ENCODE results near the gene SLC45A1.

The SLC45A1 gene

GRCh38 chr1:8338526-8339202 is 20.8 kb downstream of the SLC45A1 start:
- no peak for DNase-seq

GRCh38 chr1:8339203-8339600 is 21.3 kb downstream of the SLC45A1 start:
- DNase-seq, result no peak

- no peak for DNase-seq
These were observed 22.5 kb downstream of the SLC45A1 start for GRCh38 chr1:8340448-8340847.

GRCh38 chr1:8342325-8342724 is 24.4 kb downstream of the SLC45A1 start:
- no peak for DNase-seq

- DNase-seq, result no peak
These were observed 25.1 kb downstream of the SLC45A1 start for GRCh38 chr1:8343044-8343443.

- no peak for DNase-seq
These were observed 25.6 kb downstream of the SLC45A1 start for GRCh38 chr1:8343464-8344001.

GRCh38 chr1:8344893-8345507 is 27.1 kb downstream of the SLC45A1 start:
- DNase-seq, result no peak

GRCh38 chr1:8345621-8346415 is 27.9 kb downstream of the SLC45A1 start:
- DNase-seq, result no peak

- no peak for DNase-seq
These were observed 29.7 kb downstream of the SLC45A1 start for GRCh38 chr1:8347635-8348034.

GRCh38 chr1:8348047-8348776 is 30.3 kb downstream of the SLC45A1 start:
- DNase-seq, result no peak

- DNase-seq, result peak; percentile 55
These were observed 31.0 kb downstream of the SLC45A1 start for GRCh38 chr1:8348777-8349472.

GRCh38 chr1:8349473-8349865 is 31.6 kb downstream of the SLC45A1 start:
- no peak for DNase-seq

- no peak for DNase-seq
These were observed 32.0 kb downstream of the SLC45A1 start for GRCh38 chr1:8349961-8350360.

- no peak for DNase-seq
These were observed 33.2 kb downstream of the SLC45A1 start for GRCh38 chr1:8350914-8351684.

GRCh38 chr1:8351693-8352470 is 34.0 kb downstream of the SLC45A1 start:
- no peak for DNase-seq

GRCh38 chr1:8352471-8352845 is 34.5 kb downstream of the SLC45A1 start:
- DNase-seq, result no peak

GRCh38 chr1:8352886-8353785 is 35.2 kb downstream of the SLC45A1 start:
- no peak for DNase-seq

GRCh38 chr1:8354038-8354437 is 36.1 kb downstream of the SLC45A1 start:
- DNase-seq, result no peak

GRCh38 chr1:8355439-8356255 is 37.7 kb downstream of the SLC45A1 start:
- no peak for DNase-seq
